HepG2 (cell line): ENCODE results near the gene RALB. TPM values are rescaled to one million over a fixed set of nuclear protein-coding genes. Genes with fewer than 3 reads are reported as not detected.

Experiments
- CREM ChIP-seq, 2 experiments: sonication (generic) in 1 of 2; formaldehyde crosslinking in 1 of 2; IDR thresholded peaks; 2 replicates each; pipeline versions ENCODE4 v1.4.0 to v1.6.1; 2016 to 2020; ENCODE audit warnings: antibody characterized with exemption in 1 of 2, mild to moderate bottlenecking in 1 of 2, missing genetic modification reagents in 1 of 2
- CSRNP1 ChIP-seq: sonication (generic); formaldehyde crosslinking; IDR thresholded peaks from 2 replicates; pipeline ENCODE4 v1.8.1; 2023; ENCODE audit warnings: mild to moderate bottlenecking, missing genetic modification reagents
- FOSL1 ChIP-seq: sonication (generic); formaldehyde crosslinking; IDR thresholded peaks from 2 replicates; pipeline ENCODE4 v1.9.0; 2021; ENCODE audit warnings: missing genetic modification reagents, borderline replicate concordance
- MIER2 ChIP-seq: IDR thresholded peaks from 2 replicates; pipeline ENCODE4 v1.6.1; 2016; ENCODE audit warnings: missing biosample characterization, missing genetic modification reagents
- PATZ1 ChIP-seq: sonication (generic); formaldehyde crosslinking; IDR thresholded peaks from 2 replicates; pipeline ENCODE4 v1.4.0; 2020; ENCODE audit warnings: missing genetic modification reagents
- REST ChIP-seq, 2 experiments: IDR thresholded peaks; 2 replicates each; pipeline ENCODE4 v1.6.1; 2011 to 2012; ENCODE audit warnings: low read length in 2 of 2, borderline replicate concordance in 1 of 2, low read depth in 1 of 2, mild to moderate bottlenecking in 1 of 2, moderate library complexity in 1 of 2
- ZKSCAN8 ChIP-seq: IDR thresholded peaks from 2 replicates; pipeline ENCODE4 v1.6.1; 2016; ENCODE audit warnings: borderline replicate concordance, missing genetic modification reagents, missing compliant biosample characterization
- ZNF234 ChIP-seq: sonication (generic); formaldehyde crosslinking; conservative IDR thresholded peaks from 2 replicates; pipeline ENCODE4 v1.5.1; 2020; ENCODE audit warnings: mild to moderate bottlenecking, missing genetic modification reagents
- ZNF275 ChIP-seq: sonication (generic); formaldehyde crosslinking; IDR thresholded peaks from 2 replicates; pipeline ENCODE4 v1.8.0; 2022; ENCODE audit warnings: missing genetic modification reagents, mild to moderate bottlenecking, inconsistent platforms, borderline replicate concordance
- ZNF564 ChIP-seq: sonication (generic); formaldehyde crosslinking; IDR thresholded peaks from 2 replicates; pipeline ENCODE4 v1.8.1; 2023; ENCODE audit warnings: mild to moderate bottlenecking, missing genetic modification reagents
- ZNF687 ChIP-seq: sonication (generic); formaldehyde crosslinking; IDR thresholded peaks from 2 replicates; pipeline ENCODE4 v1.5.1; 2020; ENCODE audit warnings: mild to moderate bottlenecking, missing genetic modification reagents, moderate library complexity
- ZNF740 ChIP-seq: sonication (generic); formaldehyde crosslinking; IDR thresholded peaks from 2 replicates; pipeline ENCODE4 v1.4.0; 2020; ENCODE audit warnings: missing genetic modification reagents
- ZNF761 ChIP-seq: sonication (generic); formaldehyde crosslinking; conservative IDR thresholded peaks from 2 replicates; pipeline ENCODE4 v1.4.0; 2020; ENCODE audit warnings: mild to moderate bottlenecking, missing genetic modification reagents
- polyA plus RNA-seq, 8 experiments: library from polyadenylated mRNA; depleted of rRNA in 3 of 8; stranded (reverse) in 7 of 8; unstranded in 1 of 8; fragments of >200 nt; fragmentation: Illumina TruSeq in 4 of 8; extraction: Trizol in 4 of 8; gene quantifications; 2 replicates each; pipeline versions ENCODE4 v1.2.1 to v1.2.3, GENCODE V29; 2011 to 2016; ENCODE audit warnings: low read depth in 4 of 8, missing spikeins in 1 of 8, mixed read lengths in 1 of 8; ENCODE audit not compliant: insufficient read depth in 1 of 8
- total RNA-seq, 5 experiments: library from RNA; depleted of rRNA; stranded (reverse); fragments of >200 nt; fragmentation: Illumina TruSeq; extraction: Trizol; gene quantifications; 2 replicates each; pipeline ENCODE4 v1.2.3, GENCODE V29; 2016; ENCODE audit warnings: low read depth in 1 of 5

The RALB gene
- total and polyA plus RNA-seq, 2 of the 13 experiments (the other 11 are each of a cell fraction or from before 2014, with no cell fraction given), result 37.8 to 43.2 TPM

- TF ChIP-seq ZNF275 (CRISPR knock-in tag) (no peak), ZKSCAN8 (CRISPR knock-in tag) (no peak), REST (IDR thresholded peaks at IDR 0.05; ENCODE audit: borderline replicate concordance in 1 of 2, low read depth in 1 of 2, low read length in 2 of 2) (no peak), PATZ1 (CRISPR knock-in tag) (peak; percentile 85), ZNF564 (CRISPR knock-in tag) (no peak; the same call in 1 of the 2 replicates), MIER2 (CRISPR knock-in tag) (no peak; the same call in 1 of the 2 replicates), ZNF740 (CRISPR knock-in tag) (peak; percentile 96), CREM (IDR thresholded peaks at IDR 0.05) (no peak), CREM (CRISPR knock-in tag; IDR thresholded peaks at IDR 0.05) (no peak), FOSL1 (CRISPR knock-in tag) (no peak), CSRNP1 (CRISPR knock-in tag) (0 out of 2 replicates have a peak, but pooled peaks have one; percentile 6), ZNF687 (CRISPR knock-in tag) (peak; percentile 82), ZNF234 (CRISPR knock-in tag) (no peak), ZNF761 (CRISPR knock-in tag) (no peak; the same call in 1 of the 2 replicates)
These were observed 29.4 kb upstream of the RALB start, which contains the start of gene TMEM185B (continued) for GRCh38 chr2:120223034-120223912.
